Activated naive CD8-positive, alpha-beta T cell treated with anti-CD3 and anti-CD28 coated beads, Interleukin-2, amount 10 ng/mL, durations not matched to agents 7 days and 5 days (primary cell): ENCODE measurements around the gene WASHC3. TPM values are rescaled to one million over a fixed set of nuclear protein-coding genes. Genes with fewer than 3 reads are reported as not detected.
"Not testable (repeated sequence)": the region's sequence is repeated elsewhere in the genome, so short reads cannot be mapped to it uniquely, and the experiment has no call there.

Experiments used
- ATAC-seq: fragments of 150-1000 bp; cut with Tn5 transposase; one replicate; pipeline ENCODE4 v1.10.0; 2021; ENCODE audit warnings: low read depth, moderate library complexity
- POLR2A ChIA-PET: fragments of 350-600 bp; sonication (Branson Sonifier 250); formaldehyde crosslinking; loops from one replicate; lab custom pipeline; 2021; ENCODE audit warnings: antibody characterized with exemption; lab: Charles Lee
- DNase-seq: peaks from one replicate; pipeline ENCODE4 v3.0.0; 2021
- H3K27ac Mint-ChIP-seq: one replicate; pipeline ENCODE4 v1.8.0; 2022; ENCODE audit warnings: mild to moderate bottlenecking, mixed read lengths
- H3K27me3 Mint-ChIP-seq: one replicate; pipeline ENCODE4 v1.8.0; 2022; ENCODE audit warnings: mild to moderate bottlenecking, moderate library complexity, mixed read lengths
- H3K36me3 Mint-ChIP-seq: one replicate; pipeline ENCODE4 v1.8.0; 2021; ENCODE audit warnings: mild to moderate bottlenecking, mixed read lengths
- H3K4me1 Mint-ChIP-seq: one replicate; pipeline ENCODE4 v1.8.0; 2021; ENCODE audit warnings: mixed read lengths
- H3K4me3 Mint-ChIP-seq: one replicate; pipeline ENCODE4 v1.8.0; 2022; ENCODE audit warnings: mild to moderate bottlenecking, moderate library complexity, mixed read lengths
- H3K9me3 Mint-ChIP-seq: one replicate; pipeline ENCODE4 v1.8.0; 2021; ENCODE audit warnings: mixed read lengths
- total RNA-seq, 2 experiments: library from RNA; stranded (reverse); gene quantifications; one replicate each; pipeline ENCODE4 v1.2.3, GENCODE V29; 2021

Gene WASHC3
- total RNA-seq, result 10 to 100 TPM; 53.2 to 58.0 TPM

- Mint-ChIP-seq H3K4me1 (peaks cover 28% of the 10 kb centered on the region), H3K36me3 (peaks cover 23% of the 10 kb centered on the region), H3K4me3 (peak within 1 kb of the TSS; percentile 96), H3K27me3 (peaks cover 1% of the 10 kb centered on the region), H3K9me3 (no peaks in the 10 kb centered on the region), H3K27ac (peak within 1 kb of the TSS; percentile 98)
- POLR2A ChIA-PET, result interaction anchor here (0.6 to 1.8 kb wide), 10 partner anchors 10 to 422 kb away, joined by 3 to 19 read pairs (median 5); partner anchors contain the start of genes NUP37 and PARPBP
- DNase-seq (peak; percentile 92), ATAC-seq (peak; percentile 93)
These were observed at the start of gene WASHC3 for GRCh38 chr12:102061560-102062418. Gene WASHC3 (minus strand): TSS chr12:102061991. CDS start chr12:102061962, 29 bp downstream.

GRCh38 chr12:102110782-102111181 lies 49.0 kb upstream of the WASHC3 start:
- peaks cover 12% of the 10 kb centered on the region for H3K9me3 Mint-ChIP-seq
- H3K4me1 Mint-ChIP-seq, result peaks cover 2% of the 10 kb centered on the region
- ATAC-seq (no peak), DNase-seq (no peak)
- no peak overlapping the region for H3K4me3 Mint-ChIP-seq
- POLR2A ChIA-PET, result no interaction called here
- H3K27ac Mint-ChIP-seq, result no peak overlapping the region
- H3K36me3 Mint-ChIP-seq, result peaks cover 55% of the 10 kb centered on the region
- no peaks in the 10 kb centered on the region for H3K27me3 Mint-ChIP-seq

GRCh38 chr12:102107970-102108369 lies 46.2 kb upstream of the WASHC3 start:
- Mint-ChIP-seq H3K9me3 (peaks cover 23% of the 10 kb centered on the region), H3K4me3 (no peak overlapping the region), H3K36me3 (peaks cover 82% of the 10 kb centered on the region), H3K27me3 (no peaks in the 10 kb centered on the region), H3K4me1 (peaks cover 2% of the 10 kb centered on the region), H3K27ac (no peak overlapping the region)
- POLR2A ChIA-PET, result no interaction called here
- DNase-seq, result no peak
- ATAC-seq, result no peak

- H3K9me3 Mint-ChIP-seq, result peaks cover 23% of the 10 kb centered on the region
- no peaks in the 10 kb centered on the region for H3K27me3 Mint-ChIP-seq
- ATAC-seq (no peak), DNase-seq (no peak)
- H3K4me3 Mint-ChIP-seq, result no peak overlapping the region
- peaks cover 2% of the 10 kb centered on the region for H3K4me1 Mint-ChIP-seq
- POLR2A ChIA-PET, result no interaction called here
- peaks cover 87% of the 10 kb centered on the region for H3K36me3 Mint-ChIP-seq
- H3K27ac Mint-ChIP-seq, result no peak overlapping the region
These were observed 45.1 kb upstream of the WASHC3 start for GRCh38 chr12:102106905-102107304.

GRCh38 chr12:102096855-102097254 lies 35.1 kb upstream of the WASHC3 start:
- no peak for ATAC-seq
- Mint-ChIP-seq H3K27me3 (no peaks in the 10 kb centered on the region), H3K27ac (no peak overlapping the region), H3K4me1 (no peaks in the 10 kb centered on the region), H3K9me3 (no peaks in the 10 kb centered on the region), H3K36me3 (peaks cover 23% of the 10 kb centered on the region), H3K4me3 (no peak overlapping the region)
- POLR2A ChIA-PET, result no interaction called here
- DNase-seq, result no peak

GRCh38 chr12:102095677-102096263 lies 34.0 kb upstream of the WASHC3 start:
- ATAC-seq (peak; percentile 72), DNase-seq (no peak)
- Mint-ChIP-seq H3K27ac (no peak overlapping the region), H3K36me3 (peaks cover 24% of the 10 kb centered on the region), H3K4me1 (no peaks in the 10 kb centered on the region), H3K27me3 (no peaks in the 10 kb centered on the region), H3K4me3 (no peak overlapping the region), H3K9me3 (no peaks in the 10 kb centered on the region)
- POLR2A ChIA-PET, result interaction anchor here (0.7 kb wide), 1 partner anchor 326 kb away, joined by 3 read pairs; no protein-coding TSS in a partner anchor

- Mint-ChIP-seq H3K4me1 (no peaks in the 10 kb centered on the region), H3K9me3 (peaks cover 4% of the 10 kb centered on the region), H3K4me3 (no peak overlapping the region), H3K27me3 (no peaks in the 10 kb centered on the region), H3K27ac (no peak overlapping the region), H3K36me3 (peaks cover 24% of the 10 kb centered on the region)
- DNase-seq (no peak), ATAC-seq (no peak)
- POLR2A ChIA-PET, result no interaction called here
These were observed 31.5 kb upstream of the WASHC3 start for GRCh38 chr12:102093319-102093718.

- H3K27ac Mint-ChIP-seq, H3K4me1 Mint-ChIP-seq, H3K9me3 Mint-ChIP-seq, DNase-seq, ATAC-seq, H3K4me3 Mint-ChIP-seq, POLR2A ChIA-PET, H3K27me3 Mint-ChIP-seq: not testable (repeated sequence)
- H3K36me3 Mint-ChIP-seq, result peaks cover 32% of the 10 kb centered on the region
These were observed 27.5 kb upstream of the WASHC3 start for GRCh38 chr12:102089228-102089835.

GRCh38 chr12:102080842-102081241 lies 19.1 kb upstream of the WASHC3 start:
- Mint-ChIP-seq H3K4me3 (no peak overlapping the region), H3K27ac (no peak overlapping the region), H3K27me3 (no peaks in the 10 kb centered on the region), H3K36me3 (peaks cover 43% of the 10 kb centered on the region), H3K9me3 (no peaks in the 10 kb centered on the region), H3K4me1 (peaks cover 2% of the 10 kb centered on the region)
- DNase-seq (no peak), ATAC-seq (no peak)
- POLR2A ChIA-PET, result no interaction called here

- H3K4me1 Mint-ChIP-seq, H3K27me3 Mint-ChIP-seq, ATAC-seq, DNase-seq, H3K4me3 Mint-ChIP-seq, H3K27ac Mint-ChIP-seq, H3K9me3 Mint-ChIP-seq, POLR2A ChIA-PET: not testable (repeated sequence)
- peaks cover 10% of the 10 kb centered on the region for H3K36me3 Mint-ChIP-seq
These were observed 10.3 kb upstream of the WASHC3 start for GRCh38 chr12:102072092-102072491.

- ATAC-seq (no peak), DNase-seq (no peak)
- Mint-ChIP-seq H3K27me3 (peaks cover 1% of the 10 kb centered on the region), H3K27ac (no peak overlapping the region), H3K36me3 (peaks cover 2% of the 10 kb centered on the region), H3K9me3 (no peaks in the 10 kb centered on the region), H3K4me1 (no peaks in the 10 kb centered on the region), H3K4me3 (no peak overlapping the region)
- POLR2A ChIA-PET, result interaction anchor here (0.7 kb wide), 1 partner anchor 28 kb away, joined by 3 read pairs; no protein-coding TSS in a partner anchor
These were observed 7.9 kb upstream of the WASHC3 start for GRCh38 chr12:102069707-102070106.

- H3K4me1 Mint-ChIP-seq, result peaks cover 7% of the 10 kb centered on the region
- no peak overlapping the region for H3K4me3 Mint-ChIP-seq
- ATAC-seq (no peak), DNase-seq (no peak)
- no peak overlapping the region for H3K27ac Mint-ChIP-seq
- POLR2A ChIA-PET, result no interaction called here
- H3K36me3 Mint-ChIP-seq, result peaks cover 4% of the 10 kb centered on the region
- H3K27me3 Mint-ChIP-seq, result peaks cover 1% of the 10 kb centered on the region
- no peaks in the 10 kb centered on the region for H3K9me3 Mint-ChIP-seq
These were observed 5.9 kb upstream of the WASHC3 start for GRCh38 chr12:102067574-102068258.

- peaks cover 4% of the 10 kb centered on the region for H3K36me3 Mint-ChIP-seq
- peaks cover 1% of the 10 kb centered on the region for H3K27me3 Mint-ChIP-seq
- H3K9me3 Mint-ChIP-seq, result no peaks in the 10 kb centered on the region
- H3K27ac Mint-ChIP-seq, result no peak overlapping the region
- H3K4me1 Mint-ChIP-seq, result peaks cover 18% of the 10 kb centered on the region
- ATAC-seq, result no peak
- no peak overlapping the region for H3K4me3 Mint-ChIP-seq
- no peak for DNase-seq
- POLR2A ChIA-PET, result no interaction called here
These were observed 2.7 kb upstream of the WASHC3 start for GRCh38 chr12:102064476-102064875.
